Upper lobe of left lung (tissue), 6 donors: ENCODE data around the gene GRIK2. TPM values are rescaled to one million over a fixed set of nuclear protein-coding genes. Genes with fewer than 3 reads are reported as not detected.

Source experiments
- ATAC-seq, 2 donors: fragments of 200-7000 bp; cut with Tn5 transposase; one replicate each; pipeline ENCODE4 v1.9.1; 2022; ENCODE audit warnings: mild to moderate bottlenecking in 2 of 2, moderate library complexity in 2 of 2; ENCODE audit not compliant: low FRiP score in 2 of 2
- DNase-seq, 2 donors: peaks; one replicate each; pipeline ENCODE4 v3.0.0-alpha.2; 2019 to 2020
- H3K27ac ChIP-seq, 4 donors: fragments of 200-600 bp; sonication (generic); one replicate each; pipeline ENCODE4 v1.5.1; 2016 to 2019
- H3K27me3 ChIP-seq, 4 donors: fragments of 200-600 bp; sonication (generic); one replicate each; pipeline ENCODE4 v1.5.1; 2017 to 2019
- H3K36me3 ChIP-seq, 4 donors: fragments of 200-600 bp; sonication (generic); one replicate each; pipeline ENCODE4 v1.5.1; 2016 to 2019
- H3K4me1 ChIP-seq, 4 donors: fragments of 200-600 bp; sonication (generic); one replicate each; pipeline ENCODE4 v1.5.1; 2018 to 2019
- H3K4me3 ChIP-seq, 4 donors: fragments of 200-600 bp; sonication (generic); one replicate each; pipeline ENCODE4 v1.5.1; 2017 to 2019; ENCODE audit warnings: mild to moderate bottlenecking in 2 of 4, moderate library complexity in 1 of 4
- H3K9me3 ChIP-seq, 4 donors: fragments of 200-600 bp; sonication (generic); one replicate each; pipeline ENCODE4 v1.5.1; 2018 to 2019
- EP300 ChIP-seq, 4 donors: sonication (generic); formaldehyde crosslinking; IDR thresholded peaks; one replicate each; pipeline ENCODE4 v1.5.1; 2017; ENCODE audit warnings: antibody characterized with exemption in 4 of 4, control low read depth in 2 of 4
- POLR2A ChIP-seq, 4 donors: fragments of 450-650 bp; IDR thresholded peaks; one replicate each; pipeline ENCODE4 v1.5.1; 2016 to 2017; ENCODE audit warnings: antibody characterized with exemption in 4 of 4, mild to moderate bottlenecking in 2 of 4
- POLR2AphosphoS5 ChIP-seq, 2 donors: sonication (generic); formaldehyde crosslinking; IDR thresholded peaks; one replicate each; pipeline ENCODE4 v1.5.1; 2017; ENCODE audit warnings: antibody characterized with exemption in 2 of 2
- WGBS, 2 donors: methylation state at CpG; one replicate each; pipeline ENCODE4 v1.1.5; 2017 to 2018; 5-methylcytosine and 5-hydroxymethylcytosine counted together
- total RNA-seq, 6 donors: library from RNA; depleted of rRNA in 4 of 6; stranded (reverse); fragments of >200 nt in 4 of 6; gene quantifications; one replicate each; pipeline versions ENCODE4 v1.1.0 to v1.2.1, GENCODE V29; 2016 to 2021
- TF ChIP-seq, protein P1 (sequence below), 6 experiments: fragments of 450-650 bp in 4 of 6; fragments of 200-600 bp in 2 of 6; sonication (generic) in 2 of 6; IDR thresholded peaks; one replicate each; pipeline ENCODE4 v1.5.1; 2016 to 2019; ENCODE audit warnings: antibody characterized with exemption in 6 of 6
- donor health status: DM: no; HTN: no; CAD: no; lungs with moderate emphysema.
- donor health status: DM: no; HTN: yes; CAD: no; lungs with severe emphysema.

The GRIK2 gene
- total RNA-seq, 6 donors from 2014 or later: 0.07 to 1.2 (median 0.50) TPM; not detected in 2

DNA sequence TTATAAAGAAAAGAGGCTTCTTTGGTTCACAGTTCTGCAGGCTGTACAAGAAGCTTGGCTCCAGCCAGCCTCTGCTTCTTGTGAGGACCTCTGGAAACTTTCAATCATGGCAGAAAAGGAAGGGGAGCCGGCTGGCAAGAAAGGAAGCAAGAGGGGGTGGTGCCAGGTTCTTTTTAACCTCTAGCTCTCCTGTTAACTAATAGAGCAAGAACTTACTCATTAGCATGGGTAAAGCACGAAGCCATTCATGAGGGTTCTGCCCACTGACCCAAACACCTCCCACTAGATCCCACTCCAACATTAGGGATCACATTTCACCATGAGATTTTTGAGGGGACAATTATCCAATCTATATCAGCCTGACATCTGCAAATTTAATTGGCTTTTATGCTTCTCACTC, 347.1 kb downstream of the GRIK2 start:
- Histone ChIP-seq H3K4me3 (no peak overlapping the region), H3K4me1 (no peaks in the 10 kb centered on the region), H3K36me3 (no peaks in the 10 kb centered on the region), H3K27me3 (no peaks in the 10 kb centered on the region), H3K9me3 (no peaks in the 10 kb centered on the region), H3K27ac (no peak overlapping the region)
- no peak for DNase-seq
- WGBS, 2 donors: 49 to 54% methylated on average over 2 of the region's 2 CpGs
- TF ChIP-seq POLR2A (IDR thresholded peaks at IDR 0.05): no peak
- no peak for TF ChIP-seq EP300 (IDR thresholded peaks at IDR 0.05)
- TF ChIP-seq, protein P1, sequence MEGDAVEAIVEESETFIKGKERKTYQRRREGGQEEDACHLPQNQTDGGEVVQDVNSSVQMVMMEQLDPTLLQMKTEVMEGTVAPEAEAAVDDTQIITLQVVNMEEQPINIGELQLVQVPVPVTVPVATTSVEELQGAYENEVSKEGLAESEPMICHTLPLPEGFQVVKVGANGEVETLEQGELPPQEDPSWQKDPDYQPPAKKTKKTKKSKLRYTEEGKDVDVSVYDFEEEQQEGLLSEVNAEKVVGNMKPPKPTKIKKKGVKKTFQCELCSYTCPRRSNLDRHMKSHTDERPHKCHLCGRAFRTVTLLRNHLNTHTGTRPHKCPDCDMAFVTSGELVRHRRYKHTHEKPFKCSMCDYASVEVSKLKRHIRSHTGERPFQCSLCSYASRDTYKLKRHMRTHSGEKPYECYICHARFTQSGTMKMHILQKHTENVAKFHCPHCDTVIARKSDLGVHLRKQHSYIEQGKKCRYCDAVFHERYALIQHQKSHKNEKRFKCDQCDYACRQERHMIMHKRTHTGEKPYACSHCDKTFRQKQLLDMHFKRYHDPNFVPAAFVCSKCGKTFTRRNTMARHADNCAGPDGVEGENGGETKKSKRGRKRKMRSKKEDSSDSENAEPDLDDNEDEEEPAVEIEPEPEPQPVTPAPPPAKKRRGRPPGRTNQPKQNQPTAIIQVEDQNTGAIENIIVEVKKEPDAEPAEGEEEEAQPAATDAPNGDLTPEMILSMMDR (IDR thresholded peaks at IDR 0.05): no peak
- TF ChIP-seq POLR2AphosphoS5 (IDR thresholded peaks at IDR 0.05): no peak
- no peak for ATAC-seq

DNA sequence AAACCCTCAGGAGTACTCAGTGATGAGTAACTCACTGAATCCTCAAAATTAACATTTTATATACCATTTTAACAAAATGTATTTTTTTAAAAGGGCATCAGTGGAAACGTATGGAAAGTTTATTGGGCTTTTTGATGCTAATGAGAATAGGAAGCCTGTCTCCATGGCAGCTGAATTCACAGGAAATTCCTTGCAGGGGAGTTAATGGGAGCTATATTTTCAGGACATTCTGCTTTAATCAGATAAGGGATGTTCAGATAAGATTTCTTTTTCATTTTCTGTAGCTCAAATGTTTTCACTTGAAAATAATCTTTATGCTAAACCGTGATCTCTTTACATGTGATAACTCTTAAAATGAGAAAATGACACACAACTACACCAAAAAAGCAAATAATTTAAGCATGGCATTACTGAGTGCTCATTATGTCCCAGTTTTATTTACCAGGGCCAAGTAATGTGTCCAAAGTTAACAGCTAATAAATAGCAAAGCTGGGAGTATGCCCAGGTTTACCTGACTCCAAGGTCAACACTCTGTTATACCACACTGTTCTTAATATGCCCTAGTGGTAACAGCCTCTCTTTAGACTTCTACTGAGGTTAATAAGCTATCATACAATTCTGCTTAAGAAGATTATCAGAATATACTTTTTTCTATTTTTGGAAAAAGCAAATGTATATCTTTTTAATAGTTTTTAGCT, 348.1 kb downstream of the GRIK2 start:
- 20 to 23% methylated on average over 2 of the region's 2 CpGs for WGBS, 2 donors
- no peak overlapping the region for H3K27ac ChIP-seq
- DNase-seq (no peak), ATAC-seq (no peak)
- TF ChIP-seq POLR2AphosphoS5 (IDR thresholded peaks at IDR 0.05) (no peak), POLR2A (IDR thresholded peaks at IDR 0.05) (no peak), EP300 (IDR thresholded peaks at IDR 0.05) (no peak)
- TF ChIP-seq, protein P1 (IDR thresholded peaks at IDR 0.05): no peak
- H3K4me1 ChIP-seq: no peaks in the 10 kb centered on the region
- H3K9me3 ChIP-seq: no peaks in the 10 kb centered on the region
- no peaks in the 10 kb centered on the region for H3K27me3 ChIP-seq
- no peaks in the 10 kb centered on the region for H3K36me3 ChIP-seq
- no peak overlapping the region for H3K4me3 ChIP-seq

DNA sequence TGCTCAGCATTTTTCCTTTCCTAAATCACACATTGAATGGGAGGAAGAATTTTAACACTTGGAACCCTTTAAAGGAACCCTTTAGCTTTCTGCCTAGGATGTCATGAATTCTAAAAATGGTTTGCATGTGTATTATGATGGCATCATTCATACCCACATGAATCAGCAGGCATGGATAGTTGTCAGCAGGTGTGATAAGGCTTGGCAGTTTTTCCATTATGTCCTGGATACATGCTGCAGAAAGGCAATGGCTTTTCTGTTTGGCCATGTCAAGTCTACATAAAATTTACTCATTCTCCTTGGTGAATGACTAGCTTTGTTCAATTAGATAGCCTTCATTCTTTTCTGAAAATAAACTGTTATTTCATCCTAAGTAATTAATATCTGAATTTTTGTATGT, 353.7 kb downstream of the GRIK2 start:
- no peaks in the 10 kb centered on the region for H3K27me3 ChIP-seq
- no peak overlapping the region for H3K27ac ChIP-seq
- H3K4me3 ChIP-seq: no peak overlapping the region
- TF ChIP-seq, protein P1 (IDR thresholded peaks at IDR 0.05): no peak
- no peak for TF ChIP-seq EP300 (IDR thresholded peaks at IDR 0.05)
- no peak for TF ChIP-seq POLR2AphosphoS5 (IDR thresholded peaks at IDR 0.05)
- TF ChIP-seq POLR2A (IDR thresholded peaks at IDR 0.05): no peak
- no peaks in the 10 kb centered on the region for H3K4me1 ChIP-seq
- DNase-seq (no peak), ATAC-seq (no peak)
- H3K9me3 ChIP-seq: no peaks in the 10 kb centered on the region
- H3K36me3 ChIP-seq: no peaks in the 10 kb centered on the region

DNA sequence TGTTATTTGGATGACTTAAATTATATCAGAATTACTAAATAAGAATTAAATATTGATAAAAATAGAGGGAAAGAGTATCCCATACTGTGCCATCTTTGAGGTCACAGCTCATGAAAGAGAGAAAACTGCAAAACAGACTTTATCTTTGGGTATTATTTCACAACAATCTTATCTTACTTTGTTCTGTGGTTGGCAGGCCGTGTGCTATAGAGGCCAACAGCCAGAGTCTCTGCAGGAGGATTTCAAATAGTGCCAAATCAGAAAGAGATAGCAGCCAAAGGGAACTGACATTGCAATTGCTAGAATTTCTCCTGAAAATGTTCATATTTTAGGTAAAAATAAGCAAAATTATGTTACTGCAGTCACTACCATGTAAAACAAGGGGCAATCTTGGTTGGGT, 354.2 kb downstream of the GRIK2 start:
- H3K36me3 ChIP-seq: no peaks in the 10 kb centered on the region
- no peaks in the 10 kb centered on the region for H3K4me1 ChIP-seq
- no peak overlapping the region for H3K4me3 ChIP-seq
- DNase-seq (no peak), ATAC-seq (no peak)
- H3K27ac ChIP-seq: no peak overlapping the region
- no peaks in the 10 kb centered on the region for H3K9me3 ChIP-seq
- TF ChIP-seq, protein P1 (IDR thresholded peaks at IDR 0.05): no peak
- TF ChIP-seq EP300 (IDR thresholded peaks at IDR 0.05) (no peak), POLR2AphosphoS5 (IDR thresholded peaks at IDR 0.05) (no peak), POLR2A (IDR thresholded peaks at IDR 0.05) (no peak)
- 39% methylated on average over 1 of the region's 1 CpG for WGBS, 2 donors
- H3K27me3 ChIP-seq: no peaks in the 10 kb centered on the region

DNA sequence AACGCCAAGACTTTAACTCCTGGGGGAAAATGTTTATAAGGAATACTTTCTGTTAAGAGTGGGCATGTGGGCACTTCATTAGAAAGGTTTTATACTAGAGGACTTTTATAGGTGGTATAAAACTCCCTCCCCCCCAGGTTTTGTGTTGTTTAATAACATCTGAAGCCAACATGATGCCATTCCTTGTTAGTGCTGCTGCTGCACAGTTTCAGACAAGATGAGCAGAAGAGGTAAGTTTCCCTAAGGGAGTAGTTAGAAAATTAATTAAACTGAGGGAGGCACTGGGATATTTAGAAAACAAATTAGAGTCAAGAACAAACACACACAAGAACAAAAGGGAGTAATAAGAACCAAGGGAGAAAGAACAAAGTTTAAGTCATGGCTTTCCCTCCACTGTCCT, 362.4 kb downstream of the GRIK2 start:
- Histone ChIP-seq H3K36me3 (no peaks in the 10 kb centered on the region), H3K9me3 (no peaks in the 10 kb centered on the region), H3K27me3 (no peaks in the 10 kb centered on the region), H3K27ac (no peak overlapping the region), H3K4me3 (no peak overlapping the region), H3K4me1 (no peaks in the 10 kb centered on the region)
- DNase-seq (no peak), ATAC-seq (no peak)
- TF ChIP-seq EP300 (IDR thresholded peaks at IDR 0.05) (no peak), POLR2AphosphoS5 (IDR thresholded peaks at IDR 0.05) (no peak), POLR2A (IDR thresholded peaks at IDR 0.05) (no peak)
- TF ChIP-seq, protein P1 (IDR thresholded peaks at IDR 0.05): no peak
- 88 to 95% methylated on average over 1 of the region's 1 CpG for WGBS, 2 donors
